Rectal smooth muscle tissue (tissue), 1 donor: ENCODE data around the gene RABGAP1L.

Experiments
- H3K27ac ChIP-seq: one replicate; pipeline ENCODE4 v1.7.0; 2013; ENCODE audit warnings: low read depth, low read length, inconsistent platforms
- H3K27me3 ChIP-seq: one replicate; pipeline ENCODE4 v1.7.0; 2013; ENCODE audit warnings: low read length; ENCODE audit not compliant: control insufficient read depth, insufficient read depth
- H3K36me3 ChIP-seq: one replicate; pipeline ENCODE4 v1.7.0; 2013; ENCODE audit warnings: low read length; ENCODE audit not compliant: control insufficient read depth, insufficient read depth
- H3K4me1 ChIP-seq: one replicate; pipeline ENCODE4 v1.7.0; 2013; ENCODE audit warnings: low read length; ENCODE audit not compliant: control insufficient read depth, insufficient read depth
- H3K4me3 ChIP-seq: one replicate; pipeline ENCODE4 v1.7.0; 2013; ENCODE audit warnings: low read length
- H3K9ac ChIP-seq: one replicate; pipeline ENCODE4 v1.7.0; 2013; ENCODE audit warnings: low read length

RABGAP1L gene

DNA sequence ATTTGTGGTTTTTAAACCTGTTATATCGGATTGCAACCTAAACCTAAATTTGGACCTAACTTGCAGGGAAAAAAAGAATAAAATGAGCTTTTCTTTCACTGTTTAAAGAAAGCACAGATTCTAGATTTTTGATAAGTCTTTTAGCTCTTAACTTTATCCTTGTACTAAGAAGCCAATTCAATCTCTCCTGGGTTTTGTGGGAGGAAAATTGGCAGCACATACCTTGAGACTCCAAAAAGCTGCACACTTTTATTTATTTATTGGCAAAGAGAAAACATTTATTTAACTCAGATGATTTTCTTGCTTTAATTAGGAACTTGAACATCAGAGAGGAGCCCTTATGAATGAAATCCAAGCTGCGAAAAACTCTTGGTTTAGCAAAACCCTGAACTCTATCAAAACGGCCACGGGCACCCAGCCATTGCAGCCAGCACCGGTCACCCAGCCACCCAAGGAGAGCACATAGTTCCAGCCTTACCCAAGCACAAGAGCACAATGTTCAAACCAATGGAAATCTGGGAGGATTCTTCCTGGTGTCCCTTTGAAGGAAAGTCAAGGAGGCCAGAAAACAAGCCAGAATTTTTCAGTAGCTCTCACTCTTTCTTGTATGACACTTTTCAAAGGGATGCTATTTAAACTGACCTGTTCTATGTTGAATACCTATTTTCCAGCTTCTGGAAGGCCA is 830.4 kb downstream of the RABGAP1L start:
- H3K4me3 ChIP-seq: no peak overlapping the region
- no peaks in the 10 kb centered on the region for H3K36me3 ChIP-seq
- no peak overlapping the region for H3K9ac ChIP-seq
- H3K27ac ChIP-seq: peak overlapping the region; percentile 49
- H3K4me1 ChIP-seq: no peaks in the 10 kb centered on the region
- H3K27me3 ChIP-seq: no peaks in the 10 kb centered on the region

DNA sequence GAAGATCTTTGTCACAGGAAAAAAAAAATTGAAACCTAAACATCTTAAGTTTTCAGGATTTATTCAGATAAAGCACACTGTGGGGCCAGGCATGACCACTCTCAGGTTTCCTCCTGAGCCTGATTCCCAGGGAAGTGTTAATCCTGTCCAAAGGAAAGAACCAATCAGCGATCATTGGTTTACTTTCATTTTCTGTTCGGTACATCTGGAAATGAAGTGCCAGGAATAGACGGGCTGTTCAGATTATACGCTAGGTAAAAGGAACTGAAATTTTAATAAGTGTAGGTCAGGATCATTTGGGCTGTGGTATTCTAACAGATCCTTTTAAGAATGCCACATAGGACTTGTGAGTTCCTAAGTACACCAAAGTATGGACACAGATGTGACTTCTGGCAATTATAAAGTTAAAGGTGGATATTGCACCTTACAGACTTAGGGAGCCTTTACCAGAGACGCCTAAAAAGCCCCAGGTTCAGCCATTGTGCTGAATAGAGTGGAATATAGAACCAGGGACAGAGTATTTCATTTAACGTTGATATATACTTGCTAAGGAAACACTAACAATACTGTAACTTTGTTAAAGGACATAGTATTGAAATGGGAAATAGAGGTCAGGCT is 831.2 kb downstream of the RABGAP1L start:
- Histone ChIP-seq H3K27me3 (no peaks in the 10 kb centered on the region), H3K4me3 (peak overlapping the region; percentile 71), H3K36me3 (no peaks in the 10 kb centered on the region), H3K27ac (peak overlapping the region; percentile 80), H3K4me1 (no peaks in the 10 kb centered on the region), H3K9ac (no peak overlapping the region)

DNA sequence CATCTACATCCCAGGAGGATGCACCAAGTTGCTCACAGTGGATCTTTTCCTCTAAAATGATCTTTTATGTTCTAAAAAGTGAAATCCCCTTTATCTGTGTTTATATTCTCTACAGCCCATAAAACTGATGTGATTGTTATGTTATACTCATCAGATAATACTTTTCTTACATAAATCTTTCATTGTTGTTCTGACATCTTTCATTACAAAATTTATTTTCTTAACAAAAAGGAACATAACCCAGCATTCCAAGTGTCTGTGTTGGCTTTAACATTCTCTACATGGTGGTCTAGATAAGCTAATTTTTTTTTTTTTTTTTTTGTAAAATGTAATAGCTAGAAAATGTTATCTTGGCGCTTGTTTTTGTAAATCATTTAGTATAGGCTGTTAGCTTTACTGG is 832.2 kb downstream of the RABGAP1L start:
- Histone ChIP-seq H3K4me3 (no peak overlapping the region), H3K36me3 (no peaks in the 10 kb centered on the region), H3K27ac (no peak overlapping the region), H3K9ac (no peak overlapping the region), H3K4me1 (no peaks in the 10 kb centered on the region), H3K27me3 (no peaks in the 10 kb centered on the region)

DNA sequence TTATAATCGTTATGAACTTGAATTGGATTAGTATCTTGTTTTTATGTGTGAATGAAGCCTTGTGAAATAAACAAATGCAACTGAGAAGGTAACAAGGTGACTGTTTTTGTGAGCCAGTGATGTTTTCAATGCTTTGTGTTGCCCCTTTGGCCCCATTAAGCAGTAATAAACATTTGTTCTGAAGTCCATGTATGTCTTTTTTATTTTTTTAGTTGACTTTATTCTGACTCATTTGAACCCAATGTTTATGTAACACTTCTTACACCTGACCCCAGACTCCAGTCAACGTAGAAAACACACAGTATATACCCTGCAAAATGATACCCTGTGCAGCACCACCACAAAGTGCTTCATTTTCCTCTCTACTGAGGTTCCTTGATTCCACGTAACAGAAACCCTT is 835.8 kb downstream of the RABGAP1L start:
- no peak overlapping the region for H3K27ac ChIP-seq
- no peaks in the 10 kb centered on the region for H3K27me3 ChIP-seq
- H3K4me1 ChIP-seq: no peaks in the 10 kb centered on the region
- H3K9ac ChIP-seq: no peak overlapping the region
- no peaks in the 10 kb centered on the region for H3K36me3 ChIP-seq
- no peak overlapping the region for H3K4me3 ChIP-seq

- H3K9ac ChIP-seq: no peak overlapping the region
- no peaks in the 10 kb centered on the region for H3K4me1 ChIP-seq
- H3K36me3 ChIP-seq: no peaks in the 10 kb centered on the region
- no peak overlapping the region for H3K4me3 ChIP-seq
- H3K27me3 ChIP-seq: no peaks in the 10 kb centered on the region
- H3K27ac ChIP-seq: no peak overlapping the region
These were observed 836.6 kb downstream of the RABGAP1L start for GRCh38 chr1:174995916-174996315.

- Histone ChIP-seq H3K4me3 (no peak overlapping the region), H3K27ac (no peak overlapping the region), H3K27me3 (no peaks in the 10 kb centered on the region)
These were observed 837.2 kb downstream of the RABGAP1L start for GRCh38 chr1:174996476-174996875.

DNA sequence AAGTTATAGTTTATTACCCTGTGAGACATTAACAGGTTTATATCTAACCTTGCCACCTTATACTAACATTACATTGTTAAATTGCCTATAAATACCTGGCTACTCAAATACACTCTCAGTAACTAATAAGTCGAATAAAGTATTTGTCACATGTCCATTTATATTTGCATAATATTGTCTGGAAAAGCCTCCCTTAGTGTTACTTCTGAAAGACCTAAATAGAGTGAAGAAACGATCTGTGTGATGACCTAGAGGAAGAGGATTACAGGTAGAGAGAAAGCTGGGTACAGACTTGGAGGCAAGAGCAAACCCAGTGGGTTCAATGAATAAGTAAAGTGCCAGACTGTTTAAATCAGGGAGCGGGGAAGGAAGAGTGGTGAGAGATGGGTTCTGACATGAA is 837.7 kb downstream of the RABGAP1L start:
- H3K4me3 ChIP-seq: no peak overlapping the region
- no peak overlapping the region for H3K9ac ChIP-seq
- H3K27me3 ChIP-seq: no peaks in the 10 kb centered on the region
- H3K36me3 ChIP-seq: no peaks in the 10 kb centered on the region
- no peak overlapping the region for H3K27ac ChIP-seq
- H3K4me1 ChIP-seq: no peaks in the 10 kb centered on the region

More at GRCh38 chr1:174996476-174996875, 837.2 kb downstream of the RABGAP1L start:
- Histone ChIP-seq H3K9ac (no peak overlapping the region), H3K36me3 (no peaks in the 10 kb centered on the region), H3K4me1 (no peaks in the 10 kb centered on the region)

- no peaks in the 10 kb centered on the region for H3K36me3 ChIP-seq
- no peaks in the 10 kb centered on the region for H3K27me3 ChIP-seq
- H3K4me1 ChIP-seq: no peaks in the 10 kb centered on the region
- H3K4me3 ChIP-seq: peak overlapping the region; percentile 88
- peak overlapping the region; percentile 96 for H3K9ac ChIP-seq
- H3K27ac ChIP-seq: peak overlapping the region; percentile 99
These were observed 839.4 kb downstream of the RABGAP1L start for GRCh38 chr1:174998569-174999215.

DNA sequence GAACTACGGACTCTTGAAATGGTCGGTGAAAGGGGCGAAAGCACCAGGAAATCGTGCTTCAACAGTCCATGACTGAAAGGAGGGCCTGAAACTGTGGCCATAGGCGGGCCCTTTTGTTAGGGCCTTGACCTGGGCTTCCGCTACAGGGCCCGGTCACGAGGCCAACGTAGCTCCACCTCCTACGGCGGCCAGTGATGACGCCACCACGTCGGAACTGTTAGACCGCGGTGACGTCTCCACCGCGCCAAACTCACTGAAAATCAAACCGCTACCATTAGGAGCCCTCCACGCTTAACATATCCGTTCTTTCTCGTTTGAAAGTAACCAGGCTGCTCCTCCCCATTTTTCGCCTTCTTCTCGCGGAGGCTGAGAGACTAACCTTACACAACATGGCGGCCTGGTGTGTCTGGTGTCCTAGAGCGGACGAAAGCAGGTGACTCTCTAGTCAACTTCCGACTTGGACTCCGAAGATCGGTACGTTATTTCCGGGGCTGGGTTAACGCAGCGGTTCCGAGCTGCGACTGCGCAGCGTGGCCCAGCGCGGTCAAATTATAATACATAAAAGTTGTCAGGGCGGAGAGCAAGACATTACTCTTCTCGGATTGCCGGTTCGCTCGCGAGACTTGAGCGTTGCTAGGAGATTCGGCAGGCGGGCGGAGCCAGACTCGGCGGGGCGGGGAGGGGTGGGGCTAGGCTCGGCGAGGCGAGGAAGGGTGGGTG is 840.1 kb downstream of the RABGAP1L start:
- Histone ChIP-seq H3K9ac (peak overlapping the region; percentile 96), H3K27ac (peak overlapping the region; percentile 99), H3K36me3 (no peaks in the 10 kb centered on the region), H3K4me3 (peak overlapping the region; percentile 95), H3K27me3 (no peaks in the 10 kb centered on the region), H3K4me1 (no peaks in the 10 kb centered on the region)

- Histone ChIP-seq H3K9ac (peak within 1 kb of the TSS; percentile 96), H3K27ac (peak within 1 kb of the TSS; percentile 99), H3K27me3 (no peaks in the 10 kb centered on the region), H3K4me1 (no peaks in the 10 kb centered on the region), H3K4me3 (peak within 1 kb of the TSS; percentile 95), H3K36me3 (no peaks in the 10 kb centered on the region)
These were observed 840.8 kb downstream of the RABGAP1L start, which contains the start of gene CACYBP for GRCh38 chr1:174999936-175000696. TSS of gene CACYBP (plus strand) at chr1:174999947. CDS start at chr1:175000181, 234 bp downstream.

DNA sequence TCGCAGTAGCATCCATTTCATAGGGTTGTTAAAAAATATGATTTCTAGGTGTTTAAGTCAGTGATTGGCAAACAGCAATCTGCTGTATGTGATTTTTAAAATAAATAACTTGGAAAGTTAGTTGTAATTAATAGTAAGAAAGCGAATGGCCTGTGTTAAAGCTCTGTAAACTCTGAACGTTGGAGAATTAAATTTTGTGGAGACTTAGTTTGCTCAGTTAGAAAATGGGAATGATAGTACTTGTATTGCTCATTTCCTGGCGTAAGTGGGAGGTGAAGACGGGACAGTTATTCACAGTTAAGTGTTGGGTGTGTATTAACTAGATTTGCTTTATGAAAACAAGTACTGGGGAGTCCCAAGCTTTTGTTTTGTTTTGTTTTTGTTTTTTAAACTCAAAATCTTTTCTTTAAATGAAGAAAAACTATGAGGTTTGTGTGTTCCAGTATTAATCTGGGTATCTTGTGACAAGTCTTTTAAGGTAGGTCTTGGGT is 841.4 kb downstream of the RABGAP1L start:
- no peaks in the 10 kb centered on the region for H3K36me3 ChIP-seq
- no peak overlapping the region for H3K27ac ChIP-seq
- no peaks in the 10 kb centered on the region for H3K4me1 ChIP-seq
- H3K27me3 ChIP-seq: no peaks in the 10 kb centered on the region
- peak overlapping the region; percentile 95 for H3K4me3 ChIP-seq
- H3K9ac ChIP-seq: no peak overlapping the region
